H1 (cell line): ENCODE results near the gene PTPN1. TPM values are rescaled to one million over a fixed set of nuclear protein-coding genes. Genes with fewer than 3 reads are reported as not detected.
A peak's percentile ranks its signal among the peaks of the same experiment; 100 is the strongest.

Experiments used
- CTCF ChIA-PET: fragments of 300-600 bp; sonication (Branson Sonifier 250); formaldehyde crosslinking; loops from one replicate; lab custom pipeline; 2021; ENCODE audit not compliant: partially characterized antibody; lab: Charles Lee
- POLR2A ChIA-PET: fragments of 300-600 bp; sonication (Branson Sonifier 250); formaldehyde crosslinking; loops from one replicate; lab custom pipeline; 2021; ENCODE audit warnings: inconsistent platforms; ENCODE audit not compliant: partially characterized antibody; lab: Charles Lee
- DNase-seq, 2 experiments: peaks; one replicate each; pipeline versions ENCODE4 v3.0.0 to v3.0.0-alpha.2; 2010 to 2022; ENCODE audit warnings: low spot score in 2 of 2, low read depth in 1 of 2, mixed read lengths in 1 of 2
- FAIRE-seq: peaks from 2 replicates; lab custom pipeline; 2011; peaks lifted over from hg19 to GRCh38; lab: Jason Lieb, UNC
- H2AFZ ChIP-seq: 2 replicates; pipeline ENCODE4 v1.8.1; 2012; ENCODE audit warnings: low read length, inconsistent platforms
- H2AK5ac ChIP-seq: 2 replicates; pipeline ENCODE4 v1.6.1; 2013; ENCODE audit warnings: low read depth, low read length
- H2BK120ac ChIP-seq: replicated peaks from 2 replicates; pipeline ENCODE3; 2013; ENCODE audit warnings: low read depth, low read length, inconsistent platforms
- H2BK12ac ChIP-seq: 2 replicates; pipeline ENCODE4 v1.6.1; 2013; ENCODE audit warnings: low read depth, low read length
- H2BK15ac ChIP-seq: 2 replicates; pipeline ENCODE4 v1.6.1; 2013; ENCODE audit warnings: low read length
- H2BK20ac ChIP-seq: 2 replicates; pipeline ENCODE4 v1.6.1; 2013; ENCODE audit warnings: low read length
- H2BK5ac ChIP-seq: 2 replicates; pipeline ENCODE4 v1.6.1; 2013; ENCODE audit warnings: low read depth, low read length
- H3K14ac ChIP-seq: 2 replicates; pipeline ENCODE4 v1.6.1; 2013; ENCODE audit warnings: inconsistent platforms; ENCODE audit not compliant: insufficient read length
- H3K18ac ChIP-seq: 2 replicates; pipeline ENCODE4 v1.6.1; 2013; ENCODE audit warnings: low read length; ENCODE audit errors: extremely low read depth
- H3K23ac ChIP-seq: 2 replicates; pipeline ENCODE4 v1.6.1; 2013; ENCODE audit warnings: inconsistent platforms; ENCODE audit not compliant: insufficient read length
- H3K23me2 ChIP-seq: 2 replicates; pipeline ENCODE4 v1.6.1; 2013; ENCODE audit warnings: low read depth, low read length
- H3K27ac ChIP-seq: 2 replicates; pipeline ENCODE4 v1.6.1; 2011; ENCODE audit warnings: low read depth, low read length, inconsistent platforms
- H3K27me3 ChIP-seq, 4 experiments: replicated peaks in 1 of 4; 1 replicate in 1 of 4; 2 replicates in 3 of 4; pipeline versions ENCODE4 v1.6.1 to v1.8.1; 2011 to 2013; ENCODE audit warnings: low read length in 3 of 4, mild to moderate bottlenecking in 3 of 4, inconsistent platforms in 2 of 4, mixed read lengths in 2 of 4, moderate library complexity in 1 of 4; ENCODE audit not compliant: control insufficient read depth in 3 of 4, insufficient read depth in 3 of 4; ENCODE audit errors: extremely low read depth in 1 of 4
- H3K36me3 ChIP-seq, 4 experiments: 2 replicates each; pipeline versions ENCODE4 v1.6.1 to v1.8.1; 2011 to 2013; ENCODE audit warnings: mild to moderate bottlenecking in 4 of 4, low read length in 3 of 4, moderate library complexity in 2 of 4, control low read depth in 1 of 4, inconsistent platforms in 1 of 4; ENCODE audit not compliant: insufficient read depth in 4 of 4, control insufficient read depth in 2 of 4
- H3K4ac ChIP-seq: replicated peaks from 2 replicates; pipeline ENCODE3; 2013; ENCODE audit warnings: low read length, low read depth, mixed read lengths, inconsistent platforms; ENCODE audit not compliant: insufficient read length
- H3K4me1 ChIP-seq, 4 experiments: replicated peaks in 1 of 4; 1 replicate in 1 of 4; 2 replicates in 3 of 4; pipeline versions ENCODE4 v1.6.1 to v1.8.1; 2011 to 2013; ENCODE audit warnings: low read length in 3 of 4, inconsistent platforms in 2 of 4, mixed read lengths in 1 of 4; ENCODE audit not compliant: insufficient read depth in 4 of 4, control insufficient read depth in 3 of 4
- H3K4me2 ChIP-seq, 2 experiments: 2 replicates each; pipeline versions ENCODE4 v1.6.1 to v1.8.1; 2011 to 2013; ENCODE audit warnings: low read depth in 2 of 2, low read length in 2 of 2, control low read depth in 1 of 2, inconsistent platforms in 1 of 2, mild to moderate bottlenecking in 1 of 2; ENCODE audit not compliant: insufficient read depth in 1 of 2
- H3K4me3 ChIP-seq, 4 experiments: fragments of 200-600, 300-600 bp in 1 of 4; sonication (generic), shearing (Covaris generic), sonication (Bioruptor Twin) in 1 of 4; 2 replicates each; pipeline versions ENCODE4 v1.5.1 to v1.8.1; 2011 to 2016; ENCODE audit warnings: low read length in 4 of 4, low read depth in 3 of 4, control low read depth in 2 of 4, inconsistent platforms in 2 of 4, mild to moderate bottlenecking in 2 of 4, mixed read lengths in 1 of 4, moderate library complexity in 1 of 4; ENCODE audit not compliant: insufficient read depth in 2 of 4; ENCODE audit errors: extremely low read depth in 1 of 4
- H3K56ac ChIP-seq: replicated peaks from 2 replicates; pipeline ENCODE3; 2013; ENCODE audit warnings: low read depth, mild to moderate bottlenecking, mixed read lengths, low read length, inconsistent platforms; ENCODE audit not compliant: insufficient read length
- H3K79me1 ChIP-seq: 2 replicates; pipeline ENCODE4 v1.6.1; 2013; ENCODE audit warnings: low read depth, low read length, control low read depth
- H3K79me2 ChIP-seq, 2 experiments: 2 replicates each; pipeline versions ENCODE4 v1.6.1 to v1.8.1; 2012 to 2013; ENCODE audit warnings: low read length in 2 of 2, mild to moderate bottlenecking in 2 of 2, inconsistent platforms in 1 of 2; ENCODE audit not compliant: insufficient read depth in 2 of 2, control insufficient read depth in 1 of 2
- H3K9ac ChIP-seq, 4 experiments: replicated peaks in 1 of 4; 1 replicate in 1 of 4; 2 replicates in 3 of 4; pipeline versions ENCODE4 v1.6.1 to v1.8.1; 2011 to 2013; ENCODE audit warnings: low read depth in 3 of 4, low read length in 3 of 4, control low read depth in 2 of 4, mild to moderate bottlenecking in 2 of 4, moderate library complexity in 2 of 4, inconsistent platforms in 1 of 4; ENCODE audit errors: extremely low read depth in 1 of 4
- H3K9me3 ChIP-seq, 2 experiments: 2 replicates each; pipeline versions ENCODE4 v1.6.1 to v1.8.1; 2012 to 2013; ENCODE audit warnings: mild to moderate bottlenecking in 2 of 2, moderate library complexity in 2 of 2, control low read depth in 1 of 2, inconsistent platforms in 1 of 2, low read depth in 1 of 2, low read length in 1 of 2, mixed read lengths in 1 of 2; ENCODE audit not compliant: insufficient read depth in 2 of 2
- H4K20me1 ChIP-seq, 2 experiments: replicated peaks in 1 of 2; 2 replicates each; pipeline versions ENCODE3 to v1.8.1; 2011 to 2013; ENCODE audit warnings: inconsistent platforms in 2 of 2, low read length in 2 of 2, mild to moderate bottlenecking in 1 of 2; ENCODE audit not compliant: insufficient read depth in 2 of 2, control insufficient read depth in 1 of 2
- H4K5ac ChIP-seq: 2 replicates; pipeline ENCODE4 v1.6.1; 2013; ENCODE audit warnings: low read length, low read depth, mixed read lengths, inconsistent platforms; ENCODE audit not compliant: insufficient read length
- H4K8ac ChIP-seq: 2 replicates; pipeline ENCODE4 v1.8.0; 2013; ENCODE audit warnings: mild to moderate bottlenecking, moderate library complexity, low read length, inconsistent platforms; ENCODE audit not compliant: insufficient read depth; ENCODE audit errors: extremely low read depth
- H4K91ac ChIP-seq: replicated peaks from 2 replicates; pipeline ENCODE3; 2013; ENCODE audit warnings: low read length, mixed read lengths, inconsistent platforms; ENCODE audit not compliant: insufficient read length
- BACH1 ChIP-seq: IDR thresholded peaks from 2 replicates; pipeline ENCODE4 v1.6.1; 2012; ENCODE audit warnings: low read length, improper control_type of control experiment
- EGR1 ChIP-seq: IDR thresholded peaks from 2 replicates; pipeline ENCODE4 v1.6.1; 2011; ENCODE audit warnings: low read depth, low read length, borderline replicate concordance
- JUN ChIP-seq: IDR thresholded peaks from 2 replicates; pipeline ENCODE4 v1.6.1; 2011; ENCODE audit warnings: low read depth, mild to moderate bottlenecking, improper control_type of control experiment, low read length
- JUND ChIP-seq: IDR thresholded peaks from 2 replicates; pipeline ENCODE4 v1.6.1; 2011; ENCODE audit warnings: mild to moderate bottlenecking, improper control_type of control experiment, low read length
- KDM1A ChIP-seq: fragments of 200-600, 300-600 bp; sonication (generic); IDR thresholded peaks from 2 replicates; pipeline ENCODE4 v1.7.1; 2016; ENCODE audit warnings: mild to moderate bottlenecking, low read length, borderline replicate concordance
- KDM4A ChIP-seq: IDR thresholded peaks from one replicate; pipeline ENCODE4 v1.7.1; 2012; ENCODE audit warnings: low read depth, mild to moderate bottlenecking, moderate library complexity, low read length, inconsistent platforms; ENCODE audit not compliant: severe bottlenecking
- KDM5A ChIP-seq: fragments of 200-600 bp; IDR thresholded peaks from 2 replicates; pipeline ENCODE4 v1.7.1; 2012; ENCODE audit warnings: mild to moderate bottlenecking, low read length, inconsistent platforms, mixed read lengths
- NRF1 ChIP-seq: IDR thresholded peaks from 2 replicates; pipeline ENCODE4 v1.6.1; 2011; ENCODE audit warnings: mild to moderate bottlenecking, low read depth, low read length, improper control_type of control experiment
- RAD21 ChIP-seq, 2 experiments: IDR thresholded peaks in 1 of 2; conservative IDR thresholded peaks in 1 of 2; 2 replicates each; pipeline ENCODE4 v1.6.1; 2011; ENCODE audit warnings: low read depth in 2 of 2, low read length in 2 of 2, improper control_type of control experiment in 1 of 2, inconsistent platforms in 1 of 2, mild to moderate bottlenecking in 1 of 2, moderate library complexity in 1 of 2
- RFX5 ChIP-seq: IDR thresholded peaks from 2 replicates; pipeline ENCODE4 v1.6.1; 2011; ENCODE audit warnings: low read depth, low read length, improper control_type of control experiment, borderline replicate concordance
- SIRT6 ChIP-seq: IDR thresholded peaks from one replicate; pipeline ENCODE4 v1.7.1; 2012; ENCODE audit warnings: low read length, inconsistent platforms
- SP1 ChIP-seq: IDR thresholded peaks from 2 replicates; pipeline ENCODE4 v1.6.1; 2011; ENCODE audit warnings: low read depth, low read length
- SP2 ChIP-seq: IDR thresholded peaks from 2 replicates; pipeline ENCODE4 v1.6.1; 2012; ENCODE audit warnings: mild to moderate bottlenecking, low read length, inconsistent platforms
- SUZ12 ChIP-seq: fragments of 200-600 bp; sonication (generic); IDR thresholded peaks from 2 replicates; pipeline ENCODE4 v1.6.1; 2012; ENCODE audit warnings: mild to moderate bottlenecking, inconsistent platforms, low read length, moderate library complexity, mixed read lengths
- ZNF274 ChIP-seq: IDR thresholded peaks from 2 replicates; pipeline ENCODE4 v1.7.0; 2012; ENCODE audit warnings: low read length, borderline replicate concordance; ENCODE audit errors: extremely low read depth
- WGBS, 2 experiments: shearing (Covaris generic) in 1 of 2; methylation state at CpG; one replicate each; pipeline versions ENCODE4 v1.1.6 to v1.1.7; 2013 to 2015; ENCODE audit warnings: low lambda C conversion rate in 2 of 2, mixed read lengths in 2 of 2, inconsistent platforms in 1 of 2, low coverage in 1 of 2, missing lambda C conversion rate in 1 of 2; ENCODE audit not compliant: insufficient replicate concordance in 2 of 2, insufficient coverage in 1 of 2, insufficient read length in 1 of 2; ENCODE audit errors: extremely low coverage in 1 of 2, missing lambda C conversion rate in 1 of 2; 5-methylcytosine and 5-hydroxymethylcytosine counted together
- polyA plus RNA-seq, 7 experiments: library from polyadenylated mRNA; depleted of rRNA in 3 of 7; stranded (reverse) in 5 of 7; unstranded in 2 of 7; fragments of >200 nt in 5 of 7; fragments of 200-250 nt in 2 of 7; gene quantifications; 1 replicate in 5 of 7; 2 replicates in 1 of 7; 4 replicates in 1 of 7; pipeline versions ENCODE4 v1.2.1 to v1.2.3, GENCODE V29; 2011 to 2013; ENCODE audit warnings: missing spikeins in 2 of 7, mixed read lengths in 2 of 7
- total RNA-seq: library from RNA; stranded (reverse); fragmentation: NEBNext Ultra II Directional; extraction: Animal tissue kit (Norgen Biotek cat#: 25700); gene quantifications from 2 replicates; pipeline ENCODE4 v1.2.1, GENCODE V29; 2021

The PTPN1 gene
- total and polyA plus RNA-seq, 2 of the 8 experiments (the other 6 are each of a cell fraction or from before 2014, with no cell fraction given): 18.6 to 32.1 TPM

DNA sequence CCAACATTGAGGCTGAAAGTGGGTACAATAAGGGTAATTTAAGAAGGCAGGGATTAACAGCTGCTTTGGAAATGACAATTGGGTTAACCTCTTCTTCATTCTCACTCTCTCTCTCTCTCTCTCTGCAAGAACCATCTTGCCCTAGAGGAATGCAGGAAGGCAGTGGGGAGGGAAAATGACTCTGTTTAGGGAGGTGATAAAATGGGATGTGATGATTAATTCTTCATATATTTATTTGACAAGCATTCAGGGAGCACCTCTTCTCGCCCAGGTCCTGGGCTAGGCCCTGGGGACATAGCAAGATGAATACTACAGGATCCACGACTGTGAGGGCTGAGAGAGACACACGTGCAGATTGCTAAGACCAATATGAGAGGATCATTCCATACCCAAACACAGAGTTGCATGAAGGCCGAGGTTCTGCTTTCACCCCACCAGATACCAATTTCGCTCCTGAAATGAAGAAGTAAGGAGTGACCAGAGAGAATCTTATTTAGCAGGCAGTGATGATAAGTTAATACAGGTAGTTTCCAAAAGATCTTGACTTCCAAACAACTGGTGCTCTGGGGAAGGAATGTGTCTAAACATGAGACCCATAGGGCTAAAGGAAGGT, 13.3 kb upstream of the PTPN1 start:
- DNase-seq: no peak
- FAIRE-seq: no peak
- Histone ChIP-seq H3K27ac (no peak overlapping the region), H3K56ac (no peak overlapping the region), H3K79me2 (no peaks in the 10 kb centered on the region), H3K18ac (no peak overlapping the region), H2BK5ac (no peak overlapping the region), H3K4me3 (no peak overlapping the region), H2AFZ (peak overlapping the region; percentile 18; the same call in 1 of the 2 replicates), H2BK120ac (no peak overlapping the region), H3K23ac (no peak overlapping the region), H3K4ac (no peak overlapping the region), H3K27me3 (no peaks in the 10 kb centered on the region; a peak in 2 of 7 replicates), H4K91ac (no peak overlapping the region), H3K23me2 (no peaks in the 10 kb centered on the region), H2AK5ac (no peak overlapping the region), H3K9ac (no peak overlapping the region), H3K4me2 (no peak overlapping the region), H4K20me1 (no peaks in the 10 kb centered on the region), H3K79me1 (no peaks in the 10 kb centered on the region), H3K14ac (no peak overlapping the region), H3K36me3 (no peaks in the 10 kb centered on the region), H4K5ac (no peak overlapping the region), H2BK20ac (no peak overlapping the region), H2BK12ac (no peak overlapping the region), H3K9me3 (no peaks in the 10 kb centered on the region), H2BK15ac (no peak overlapping the region), H3K4me1 (no peaks in the 10 kb centered on the region), H4K8ac (no peak overlapping the region)
- ChIA-PET CTCF (interaction anchor here (0.6 to 1.6 kb wide), 5 partner anchors 18 to 566 kb away, joined by 3 to 4 read pairs (median 4); no protein-coding TSS in a partner anchor), POLR2A (no interaction called here)
- WGBS, 2 experiments: 82% methylated on average over 5 of the region's 5 CpGs; no CpG with 5 or more reads in 1 of the 2 experiments
- TF ChIP-seq KDM1A: no peak
- TF ChIP-seq SP2: no peak
- no peak for TF ChIP-seq EGR1
- no peak for TF ChIP-seq JUN
- no peak for TF ChIP-seq JUND
- no peak for TF ChIP-seq SP1
- no peak for TF ChIP-seq BACH1
- no peak for TF ChIP-seq NRF1
- no peak for TF ChIP-seq ZNF274
- TF ChIP-seq KDM5A: no peak
- no peak for TF ChIP-seq KDM4A
- TF ChIP-seq RFX5: no peak
- TF ChIP-seq SIRT6: no peak
- no peak for TF ChIP-seq RAD21 (IDR thresholded peaks at IDR 0.05 in 1 of 2, conservative IDR thresholded peaks at IDR 0.05 in 1 of 2; ENCODE audit: low read depth in 2 of 2, low read length in 2 of 2)
- TF ChIP-seq SUZ12: no peak
